Caco-2 (cell line): ENCODE data around the gene HSPH1. TPM values are rescaled to one million over a fixed set of nuclear protein-coding genes. Genes with fewer than 3 reads are reported as not detected.

Experiments used
- BruUV-seq: library from RNA; stranded (reverse); fragments of 400-500 nt; replicated peaks from 2 replicates; lab custom pipeline; 2021; lab: Mats Ljungman, UMichigan
- CTCF ChIA-PET: fragments of 300-600 bp; sonication (Branson Sonifier 250); formaldehyde crosslinking; loops from one replicate; lab custom pipeline; 2022; ENCODE audit warnings: antibody characterized with exemption; lab: Charles Lee
- POLR2A ChIA-PET: fragments of 300-600 bp; sonication (Branson Sonifier 250); formaldehyde crosslinking; loops from one replicate; lab custom pipeline; 2022; ENCODE audit warnings: antibody characterized with exemption; lab: Charles Lee
- DNase-seq, 2 experiments: peaks; one replicate each; pipeline versions ENCODE4 v3.0.0 to v3.0.0-alpha.2; 2020 to 2022
- H3K27me3 ChIP-seq: replicated peaks from 2 replicates; pipeline ENCODE4 v1.6.0; 2011; ENCODE audit warnings: low read length; ENCODE audit not compliant: control insufficient read depth, insufficient read depth
- H3K36me3 ChIP-seq: 2 replicates; pipeline ENCODE4 v1.5.1; 2011; ENCODE audit warnings: low read length; ENCODE audit not compliant: control insufficient read depth, insufficient read depth
- H3K4me1 ChIP-seq: fragments of 250-450 bp; sonication (Bioruptor Pico); 2 replicates; pipeline ENCODE4 v1.5.1; 2020; ENCODE audit warnings: mild to moderate bottlenecking
- H3K4me3 ChIP-seq: 2 replicates; pipeline ENCODE4 v1.5.1; 2011; ENCODE audit warnings: low read depth, mild to moderate bottlenecking, control low read depth, low read length
- H3K9me3 ChIP-seq: fragments of 250-450 bp; sonication (Bioruptor Pico); 2 replicates; pipeline ENCODE4 v1.5.1; 2020; ENCODE audit warnings: mild to moderate bottlenecking, moderate library complexity
- H3K27ac Mint-ChIP-seq: one replicate; pipeline ENCODE4 v1.8.0; 2022; ENCODE audit warnings: mixed read lengths; ENCODE audit not compliant: unreplicated experiment
- H3K27me3 Mint-ChIP-seq: one replicate; pipeline ENCODE4 v1.8.0; 2022; ENCODE audit warnings: mixed read lengths; ENCODE audit not compliant: insufficient read depth, unreplicated experiment
- H3K36me3 Mint-ChIP-seq: one replicate; pipeline ENCODE4 v1.8.0; 2022; ENCODE audit warnings: mild to moderate bottlenecking, mixed read lengths; ENCODE audit not compliant: insufficient read depth, unreplicated experiment
- H3K4me1 Mint-ChIP-seq: one replicate; pipeline ENCODE4 v1.8.0; 2022; ENCODE audit warnings: low read depth, mixed read lengths; ENCODE audit not compliant: unreplicated experiment
- H3K4me3 Mint-ChIP-seq: one replicate; pipeline ENCODE4 v1.8.0; 2022; ENCODE audit warnings: mild to moderate bottlenecking, moderate library complexity, mixed read lengths; ENCODE audit not compliant: unreplicated experiment
- H3K9me3 Mint-ChIP-seq: one replicate; pipeline ENCODE4 v1.8.0; 2022; ENCODE audit warnings: mixed read lengths; ENCODE audit not compliant: unreplicated experiment
- intact Hi-C: fragments of 100-400 bp; cut with micrococcal nuclease; formaldehyde crosslinking; loops from one replicate; pipeline ENCODE4 v1.10.0; 2022; ENCODE audit not compliant: unreplicated experiment
- total RNA-seq: library from RNA; stranded (reverse); gene quantifications from 2 replicates; pipeline ENCODE4 v1.2.3, GENCODE V29; 2022
- TF ChIP-seq, protein P1 (sequence below), 2 experiments: fragments of 200-600 bp in 1 of 2; IDR thresholded peaks; 1 replicate in 1 of 2; 2 replicates in 1 of 2; pipeline versions ENCODE4 v1.5.1 to v1.8.0; 2011 to 2022; ENCODE audit warnings: antibody characterized with exemption in 1 of 2, control low read depth in 1 of 2, inconsistent platforms in 1 of 2, low read depth in 1 of 2, low read length in 1 of 2, mild to moderate bottlenecking in 1 of 2, moderate library complexity in 1 of 2; ENCODE audit not compliant: insufficient read depth in 1 of 2, severe bottlenecking in 1 of 2, unreplicated experiment in 1 of 2

HSPH1 gene
- total RNA-seq, 1 experiment from 2014 or later: 141 TPM

DNA sequence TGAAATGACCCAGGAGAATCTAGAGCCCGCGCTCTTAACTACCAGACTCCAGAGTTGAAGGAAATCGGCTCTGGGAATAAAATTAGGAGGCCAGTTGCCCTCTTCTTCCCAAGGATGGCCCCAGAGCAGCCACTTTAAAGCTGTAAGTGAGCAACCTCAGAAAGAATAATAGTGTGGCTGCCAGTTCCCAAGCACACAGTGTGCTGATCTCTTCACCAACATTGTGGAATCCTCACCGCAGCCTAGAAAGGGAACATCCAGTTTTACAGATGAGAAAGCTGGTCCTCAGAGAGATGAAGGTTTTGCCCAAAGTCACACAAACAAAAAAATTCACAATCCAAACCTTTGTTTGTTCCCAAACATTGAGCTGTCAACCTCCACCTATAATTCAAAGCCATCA, 39.6 kb downstream of the HSPH1 start:
- CTCF ChIA-PET: no interaction called here
- H3K4me3 Mint-ChIP-seq: no peak overlapping the region
- intact Hi-C loops: no loop called here
- no peak overlapping the region for H3K27ac Mint-ChIP-seq
- TF ChIP-seq, protein P1, sequence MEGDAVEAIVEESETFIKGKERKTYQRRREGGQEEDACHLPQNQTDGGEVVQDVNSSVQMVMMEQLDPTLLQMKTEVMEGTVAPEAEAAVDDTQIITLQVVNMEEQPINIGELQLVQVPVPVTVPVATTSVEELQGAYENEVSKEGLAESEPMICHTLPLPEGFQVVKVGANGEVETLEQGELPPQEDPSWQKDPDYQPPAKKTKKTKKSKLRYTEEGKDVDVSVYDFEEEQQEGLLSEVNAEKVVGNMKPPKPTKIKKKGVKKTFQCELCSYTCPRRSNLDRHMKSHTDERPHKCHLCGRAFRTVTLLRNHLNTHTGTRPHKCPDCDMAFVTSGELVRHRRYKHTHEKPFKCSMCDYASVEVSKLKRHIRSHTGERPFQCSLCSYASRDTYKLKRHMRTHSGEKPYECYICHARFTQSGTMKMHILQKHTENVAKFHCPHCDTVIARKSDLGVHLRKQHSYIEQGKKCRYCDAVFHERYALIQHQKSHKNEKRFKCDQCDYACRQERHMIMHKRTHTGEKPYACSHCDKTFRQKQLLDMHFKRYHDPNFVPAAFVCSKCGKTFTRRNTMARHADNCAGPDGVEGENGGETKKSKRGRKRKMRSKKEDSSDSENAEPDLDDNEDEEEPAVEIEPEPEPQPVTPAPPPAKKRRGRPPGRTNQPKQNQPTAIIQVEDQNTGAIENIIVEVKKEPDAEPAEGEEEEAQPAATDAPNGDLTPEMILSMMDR (IDR thresholded peaks at IDR 0.05; ENCODE audit: insufficient read depth in 1 of 2, low read depth in 1 of 2, low read length in 1 of 2, severe bottlenecking in 1 of 2, unreplicated experiment in 1 of 2): no peak
- no TSS peak for BruUV-seq
- POLR2A ChIA-PET: no interaction called here
- no peaks in the 10 kb centered on the region for H3K9me3 Mint-ChIP-seq
- H3K4me1 Mint-ChIP-seq: no peaks in the 10 kb centered on the region
- no peaks in the 10 kb centered on the region for H3K9me3 ChIP-seq
- no peak overlapping the region for H3K4me3 ChIP-seq
- peaks cover 15% of the 10 kb centered on the region for H3K27me3 Mint-ChIP-seq
- no peak for DNase-seq
- 0 out of 2 replicates have a peak, but pooled peaks cover under 1% of the 10 kb centered on the region for H3K4me1 ChIP-seq
- no peaks in the 10 kb centered on the region; the same call in 1 of the 2 replicates for H3K27me3 ChIP-seq
- H3K36me3 Mint-ChIP-seq: no peaks in the 10 kb centered on the region
- H3K36me3 ChIP-seq: no peaks in the 10 kb centered on the region

DNA sequence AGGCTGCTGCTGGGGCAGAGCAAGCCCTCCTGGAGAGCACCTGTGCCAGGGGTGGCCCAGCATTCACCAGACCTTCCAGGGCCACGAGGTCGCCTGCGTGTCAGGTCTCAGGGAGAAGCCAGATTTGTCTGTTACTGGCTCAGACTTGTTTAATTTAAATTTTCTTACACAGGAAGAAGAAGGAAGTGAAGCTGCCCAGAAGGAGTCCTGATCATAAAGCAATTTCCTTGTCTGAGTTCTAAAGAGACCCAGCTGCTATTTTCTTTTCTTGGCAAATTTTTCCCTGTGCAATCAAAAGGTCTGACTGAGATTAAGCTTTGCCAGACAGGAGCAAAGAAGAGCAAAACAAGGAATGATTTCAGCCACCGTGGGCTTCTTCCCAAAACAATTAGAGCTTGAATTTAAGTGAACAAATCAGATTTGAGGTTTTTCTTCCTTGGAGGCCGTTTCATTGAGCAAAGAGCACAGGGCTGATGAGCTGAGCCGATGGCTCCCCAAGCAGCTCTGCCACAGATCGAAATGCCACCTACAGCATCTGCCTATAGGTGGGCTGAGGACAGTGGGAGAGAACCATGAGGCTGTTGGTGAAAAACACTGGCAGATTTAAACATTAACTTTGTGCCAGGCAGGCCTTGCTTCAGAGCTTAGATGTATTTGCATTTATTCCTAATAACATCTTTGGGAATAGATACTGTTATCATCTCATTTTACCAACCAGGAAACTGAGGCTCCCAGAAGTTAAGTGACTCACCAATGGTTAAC, 40.1 kb downstream of the HSPH1 start:
- Histone ChIP-seq H3K9me3 (no peaks in the 10 kb centered on the region), H3K4me1 (0 out of 2 replicates have a peak, but pooled peaks cover 3% of the 10 kb centered on the region), H3K36me3 (no peaks in the 10 kb centered on the region), H3K4me3 (no peak overlapping the region), H3K27me3 (no peaks in the 10 kb centered on the region; the same call in 1 of the 2 replicates)
- intact Hi-C loops: no loop called here
- ChIA-PET CTCF (no interaction called here), POLR2A (interaction anchor here (0.7 kb wide), 1 partner anchor 14 kb away, joined by 3 read pairs; no protein-coding TSS in a partner anchor)
- H3K4me1 Mint-ChIP-seq: peaks cover 2% of the 10 kb centered on the region
- no peak for DNase-seq
- no peaks in the 10 kb centered on the region for H3K36me3 Mint-ChIP-seq
- H3K27ac Mint-ChIP-seq: no peak overlapping the region
- no peak overlapping the region for H3K4me3 Mint-ChIP-seq
- H3K9me3 Mint-ChIP-seq: no peaks in the 10 kb centered on the region
- TF ChIP-seq, protein P1 (IDR thresholded peaks at IDR 0.05; ENCODE audit: insufficient read depth in 1 of 2, low read depth in 1 of 2, low read length in 1 of 2, severe bottlenecking in 1 of 2, unreplicated experiment in 1 of 2): no peak
- BruUV-seq: no TSS peak
- peaks cover 15% of the 10 kb centered on the region for H3K27me3 Mint-ChIP-seq

DNA sequence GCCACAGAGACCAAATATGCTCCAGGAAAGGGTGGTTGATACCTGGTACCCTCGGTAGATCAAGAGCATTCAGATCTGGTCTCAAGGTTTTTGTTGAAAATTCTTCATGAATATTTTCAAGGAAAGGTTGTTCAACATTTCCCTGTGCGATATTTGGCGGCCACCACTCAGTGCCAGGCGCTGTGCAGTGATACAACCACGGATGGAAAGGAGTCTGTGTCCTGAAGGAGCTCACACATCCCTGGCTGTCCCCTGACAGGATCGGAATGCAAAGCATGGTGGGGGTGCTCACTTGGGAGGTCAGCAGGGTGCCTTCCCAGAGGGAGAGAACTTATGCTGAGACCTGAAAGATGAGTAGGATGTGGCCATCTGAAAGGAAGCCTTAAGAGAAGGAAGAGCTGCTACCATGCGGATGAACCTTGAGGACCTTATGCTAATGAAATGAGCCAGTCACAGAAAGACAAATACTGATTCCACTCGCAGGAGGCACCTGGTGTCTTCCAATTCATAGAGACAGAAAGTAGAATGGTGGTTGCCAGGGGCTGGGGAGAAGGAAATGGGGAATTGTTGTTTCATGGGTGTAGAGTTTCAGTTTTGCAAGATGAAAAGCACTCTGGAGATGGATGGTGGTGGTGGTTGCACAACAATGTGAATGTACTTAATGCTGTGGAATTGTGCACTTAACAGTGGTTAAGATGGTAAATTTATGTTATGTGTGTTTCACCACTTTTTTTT, 41.6 kb downstream of the HSPH1 start:
- Mint-ChIP-seq H3K4me1 (peaks cover 6% of the 10 kb centered on the region), H3K4me3 (no peak overlapping the region), H3K27ac (no peak overlapping the region), H3K36me3 (no peaks in the 10 kb centered on the region), H3K27me3 (peaks cover 15% of the 10 kb centered on the region), H3K9me3 (no peaks in the 10 kb centered on the region)
- no peak for DNase-seq
- Histone ChIP-seq H3K36me3 (no peaks in the 10 kb centered on the region), H3K4me1 (0 out of 2 replicates have a peak, but pooled peaks cover 3% of the 10 kb centered on the region), H3K9me3 (no peaks in the 10 kb centered on the region), H3K4me3 (no peak overlapping the region), H3K27me3 (no peaks in the 10 kb centered on the region; the same call in 1 of the 2 replicates)
- no TSS peak for BruUV-seq
- intact Hi-C loops: no loop called here
- TF ChIP-seq, protein P1 (IDR thresholded peaks at IDR 0.05; ENCODE audit: insufficient read depth in 1 of 2, low read depth in 1 of 2, low read length in 1 of 2, severe bottlenecking in 1 of 2, unreplicated experiment in 1 of 2): no peak
- ChIA-PET POLR2A (no interaction called here), CTCF (no interaction called here)
